ENCODE data around the gene C1orf116.

The C1orf116 gene

GRCh38 chr1:207032528-207033017 lies at the start of gene C1orf116:
C1orf116 (minus strand) TSS chr1:207032756; CDS start chr1:207027598, 5,158 bp downstream.
- no peak for DNase-seq

GRCh38 chr1:207081806-207082205 lies 49.2 kb upstream of the C1orf116 start:
- DNase-seq, result no peak

GRCh38 chr1:207081088-207081487 lies 48.5 kb upstream of the C1orf116 start:
- DNase-seq, result no peak

- DNase-seq, result no peak
Measured at GRCh38 chr1:207079706-207080241, 47.2 kb upstream of the C1orf116 start.

GRCh38 chr1:207078578-207079132 lies 46.1 kb upstream of the C1orf116 start:
- DNase-seq, result no peak

GRCh38 chr1:207077470-207078377 lies 45.2 kb upstream of the C1orf116 start:
- DNase-seq, result peak; percentile 55 to 69

GRCh38 chr1:207077012-207077411 lies 44.5 kb upstream of the C1orf116 start:
- DNase-seq, result no peak

GRCh38 chr1:207076181-207076955 lies 43.8 kb upstream of the C1orf116 start:
- DNase-seq, result no peak

GRCh38 chr1:207073906-207074820 lies 41.6 kb upstream of the C1orf116 start:
- DNase-seq, result no peak

GRCh38 chr1:207072233-207072632 lies 39.7 kb upstream of the C1orf116 start:
- DNase-seq, result no peak

- DNase-seq, result no peak
Measured at GRCh38 chr1:207071426-207071825, 38.9 kb upstream of the C1orf116 start.

- no peak for DNase-seq
Measured at GRCh38 chr1:207070811-207071210, 38.3 kb upstream of the C1orf116 start.

GRCh38 chr1:207069858-207070506 lies 37.4 kb upstream of the C1orf116 start:
- DNase-seq, result no peak

GRCh38 chr1:207069061-207069460 lies 36.5 kb upstream of the C1orf116 start:
- DNase-seq, result no peak

GRCh38 chr1:207067665-207068064 lies 35.1 kb upstream of the C1orf116 start:
- no peak for DNase-seq

- DNase-seq, result no peak
Measured at GRCh38 chr1:207067185-207067584, 34.6 kb upstream of the C1orf116 start.

- peak in 1 of 2 donors; percentile 20 for DNase-seq
Measured at GRCh38 chr1:207064561-207064960, 32.0 kb upstream of the C1orf116 start.

GRCh38 chr1:207063014-207063413 lies 30.5 kb upstream of the C1orf116 start:
- no peak for DNase-seq

- no peak for DNase-seq
Measured at GRCh38 chr1:207062058-207062457, 29.5 kb upstream of the C1orf116 start.

GRCh38 chr1:207060596-207060995 lies 28.0 kb upstream of the C1orf116 start:
- no peak for DNase-seq

GRCh38 chr1:207059881-207060280 lies 27.3 kb upstream of the C1orf116 start:
- DNase-seq, result no peak

All from hippocampal formation (tissue), 2 donors.